Spinal cord (tissue), 10 donors: ENCODE data around the gene ARL6IP4. TPM values are rescaled to one million over a fixed set of nuclear protein-coding genes. Genes with fewer than 3 reads are reported as not detected.

Source experiments
- DNase-seq, 6 donors: peaks; one replicate each; pipeline versions ENCODE4 v3.0.0 to v3.0.0-alpha.2; 2013 to 2015; ENCODE audit warnings: low spot score in 6 of 6, low read depth in 4 of 6
- H3K27ac ChIP-seq: one replicate; pipeline ENCODE4 v1.5.1; 2013; ENCODE audit warnings: low read depth, low read length, control low read depth
- H3K27me3 ChIP-seq: one replicate; pipeline ENCODE4 v1.6.1; 2013; ENCODE audit warnings: low read length; ENCODE audit not compliant: control insufficient read depth, insufficient read depth
- H3K36me3 ChIP-seq: one replicate; pipeline ENCODE4 v1.6.1; 2013; ENCODE audit warnings: low read length; ENCODE audit not compliant: control insufficient read depth, insufficient read depth
- H3K4me1 ChIP-seq: one replicate; pipeline ENCODE4 v1.6.1; 2013; ENCODE audit warnings: low read length; ENCODE audit not compliant: control insufficient read depth, insufficient read depth
- H3K4me3 ChIP-seq: one replicate; pipeline ENCODE4 v1.5.1; 2013; ENCODE audit warnings: low read depth, low read length, control low read depth
- H3K9me3 ChIP-seq: one replicate; pipeline ENCODE4 v1.6.1; 2013; ENCODE audit warnings: low read length; ENCODE audit not compliant: control insufficient read depth, insufficient read depth
- WGBS: methylation state at CpG from one replicate; pipeline ENCODE4 v1.1.5; 2013; ENCODE audit warnings: missing lambda C conversion rate; ENCODE audit not compliant: insufficient coverage; 5-methylcytosine and 5-hydroxymethylcytosine counted together
- polyA plus RNA-seq, 2 donors: library from polyadenylated mRNA; unstranded; fragments of 120-200 nt; gene quantifications; one replicate each; pipeline ENCODE4 v1.2.1, GENCODE V29; 2013; ENCODE audit not compliant: insufficient read length in 2 of 2
- total RNA-seq, 2 donors: library from RNA; depleted of rRNA in 1 of 2; stranded (reverse); fragments of 120-200 nt in 1 of 2; fragments of >200 nt in 1 of 2; gene quantifications; one replicate each; pipeline versions ENCODE4 v1.2.3 to v1.2.4, GENCODE V29; 2013 to 2014
- donor health status: healthy.

The ARL6IP4 gene
- total and polyA plus RNA-seq, 4 donors: 44.3 to 207 (median 137) TPM

GRCh38 chr12:122996188-122996601 is 15.7 kb downstream of the ARL6IP4 start:
- Histone ChIP-seq H3K4me3 (no peak overlapping the region), H3K4me1 (peaks cover 5% of the 10 kb centered on the region), H3K9me3 (no peaks in the 10 kb centered on the region), H3K27me3 (no peaks in the 10 kb centered on the region), H3K27ac (no peak overlapping the region), H3K36me3 (peaks cover 87% of the 10 kb centered on the region)
- DNase-seq: no peak
- 97% methylated on average over 7 of the region's 7 CpGs for WGBS

GRCh38 chr12:122996621-122997342 is 16.3 kb downstream of the ARL6IP4 start:
- H3K9me3 ChIP-seq: no peaks in the 10 kb centered on the region
- DNase-seq: no peak
- peaks cover 82% of the 10 kb centered on the region for H3K36me3 ChIP-seq
- H3K4me3 ChIP-seq: no peak overlapping the region
- no peaks in the 10 kb centered on the region for H3K27me3 ChIP-seq
- H3K27ac ChIP-seq: no peak overlapping the region
- WGBS: 92% methylated on average over 13 of the region's 16 CpGs
- peaks cover 5% of the 10 kb centered on the region for H3K4me1 ChIP-seq

DNA sequence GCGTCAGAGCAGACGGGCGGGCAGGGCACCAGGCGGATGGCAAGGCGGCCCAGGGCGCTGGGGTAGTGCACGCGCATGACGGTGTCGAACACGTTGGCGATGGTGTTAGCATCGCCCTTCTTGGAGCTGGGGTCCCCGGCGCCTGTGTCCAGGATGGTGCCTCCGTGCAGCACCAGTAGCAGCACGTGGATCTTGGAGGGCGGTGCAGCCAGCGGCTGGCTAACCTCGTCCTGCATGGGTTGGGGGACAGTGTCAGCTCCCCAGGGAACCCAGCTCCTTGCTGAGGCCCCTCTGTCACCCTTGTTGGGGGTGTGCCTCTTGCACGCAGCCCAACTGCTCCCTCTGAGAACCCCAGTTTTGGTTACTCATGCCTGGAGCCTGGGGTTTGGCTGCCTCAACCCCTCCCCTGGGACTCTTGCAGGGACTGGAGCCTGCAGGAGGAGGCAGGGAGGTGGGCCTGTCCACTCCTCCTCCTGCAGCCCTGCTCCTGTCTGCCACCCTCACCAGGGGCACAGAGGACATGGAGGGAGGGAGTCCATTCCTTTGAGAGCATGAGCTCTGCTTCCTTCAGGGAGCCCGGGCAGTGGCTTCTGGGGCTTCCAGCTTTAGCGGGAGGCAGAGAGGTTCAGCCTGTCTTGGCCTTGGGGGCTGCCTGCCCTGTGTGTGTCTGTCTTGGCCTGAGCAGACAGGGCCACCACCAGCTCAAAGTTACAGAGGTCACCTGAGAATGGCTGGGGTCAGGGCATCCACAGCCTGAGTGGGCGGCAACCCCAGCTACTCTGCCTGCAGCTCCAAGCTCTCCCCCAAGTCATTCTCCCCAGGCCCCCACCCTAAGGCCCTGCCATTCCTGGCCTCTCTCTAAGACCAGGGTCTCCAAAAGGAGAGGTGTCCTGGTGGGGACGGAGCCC is 17.1 kb downstream of the ARL6IP4 start:
- H3K27me3 ChIP-seq: no peaks in the 10 kb centered on the region
- no peak for DNase-seq
- H3K4me3 ChIP-seq: no peak overlapping the region
- no peak overlapping the region for H3K27ac ChIP-seq
- H3K4me1 ChIP-seq: peaks cover 5% of the 10 kb centered on the region
- peaks cover 74% of the 10 kb centered on the region for H3K36me3 ChIP-seq
- 93% methylated on average over 25 of the region's 25 CpGs for WGBS
- no peaks in the 10 kb centered on the region for H3K9me3 ChIP-seq

DNA sequence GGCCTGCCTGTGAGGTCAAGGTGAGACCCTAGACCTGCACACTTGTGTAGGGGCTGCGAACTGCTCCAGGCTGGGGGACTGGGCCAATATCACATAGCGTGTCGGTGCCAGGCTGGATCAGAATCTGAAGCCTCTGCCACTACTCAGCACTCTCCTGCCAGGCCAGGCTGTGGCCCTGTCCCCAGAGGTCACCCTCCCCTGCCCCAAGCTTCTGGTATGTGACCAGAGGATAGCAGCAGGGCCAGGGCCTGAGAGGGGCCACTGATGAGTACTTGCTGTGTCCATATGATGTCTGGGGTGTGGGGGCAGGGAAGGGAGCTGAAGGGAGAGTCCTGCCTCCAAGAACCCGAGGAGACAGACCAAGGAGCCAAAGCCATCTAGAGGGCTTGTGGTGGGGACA is 17.8 kb downstream of the ARL6IP4 start:
- peaks cover 77% of the 10 kb centered on the region for H3K36me3 ChIP-seq
- H3K27ac ChIP-seq: no peak overlapping the region
- no peaks in the 10 kb centered on the region for H3K9me3 ChIP-seq
- peaks cover 5% of the 10 kb centered on the region for H3K4me1 ChIP-seq
- DNase-seq: no peak
- 86% methylated on average over 4 of the region's 4 CpGs for WGBS
- H3K4me3 ChIP-seq: no peak overlapping the region
- H3K27me3 ChIP-seq: no peaks in the 10 kb centered on the region

DNA sequence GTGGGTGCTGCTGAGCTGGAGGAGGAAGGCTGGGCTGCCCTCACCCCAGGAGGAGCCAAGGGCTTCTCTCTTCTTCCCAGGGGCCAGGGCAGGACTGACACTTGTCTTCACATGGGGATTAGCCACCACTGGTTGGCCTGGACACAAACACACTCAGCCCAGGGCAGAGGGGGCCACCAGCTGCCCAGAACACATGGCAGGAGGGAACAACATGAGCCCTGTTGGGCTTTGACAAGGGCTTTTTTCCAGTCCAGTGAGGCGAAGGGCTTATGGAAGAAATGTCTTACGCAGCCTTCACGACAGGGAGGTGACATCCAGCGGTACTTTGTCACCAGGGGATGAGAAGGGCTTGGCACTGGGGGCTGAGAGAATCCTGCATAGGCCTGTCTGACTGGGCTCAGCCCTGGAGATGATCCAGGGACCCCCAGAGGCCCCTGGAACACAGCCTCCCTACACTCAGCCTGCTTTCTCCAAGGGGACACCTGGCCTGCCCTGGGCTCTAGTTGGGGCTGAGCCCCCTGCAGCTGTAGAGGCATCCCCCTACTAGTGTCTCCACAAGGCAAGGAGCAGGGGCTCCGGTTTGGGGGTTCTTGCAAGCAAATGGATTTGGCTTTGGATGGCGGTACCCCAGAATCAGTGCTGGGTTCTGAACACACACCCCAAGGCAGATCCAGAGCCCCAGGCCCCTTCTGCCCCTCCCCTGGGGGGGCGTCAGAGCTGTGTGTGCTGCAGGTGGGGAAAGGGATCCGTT is 18.9 kb downstream of the ARL6IP4 start:
- Histone ChIP-seq H3K9me3 (no peaks in the 10 kb centered on the region), H3K4me3 (no peak overlapping the region), H3K27ac (no peak overlapping the region), H3K4me1 (peaks cover 5% of the 10 kb centered on the region), H3K27me3 (no peaks in the 10 kb centered on the region), H3K36me3 (peaks cover 81% of the 10 kb centered on the region)
- DNase-seq: no peak
- WGBS: 82% methylated on average over 6 of the region's 8 CpGs

- H3K36me3 ChIP-seq: peaks cover 81% of the 10 kb centered on the region
- H3K27me3 ChIP-seq: no peaks in the 10 kb centered on the region
- DNase-seq: no peak
- H3K9me3 ChIP-seq: no peaks in the 10 kb centered on the region
- WGBS: 63% methylated on average over 16 of the region's 20 CpGs
- H3K4me3 ChIP-seq: no peak overlapping the region
- H3K27ac ChIP-seq: no peak overlapping the region
- H3K4me1 ChIP-seq: peaks cover 5% of the 10 kb centered on the region
Measured at GRCh38 chr12:122999986-123000420, 19.5 kb downstream of the ARL6IP4 start.

- Histone ChIP-seq H3K4me1 (peaks cover 5% of the 10 kb centered on the region), H3K36me3 (peaks cover 81% of the 10 kb centered on the region), H3K4me3 (no peak overlapping the region), H3K27ac (no peak overlapping the region), H3K27me3 (no peaks in the 10 kb centered on the region), H3K9me3 (no peaks in the 10 kb centered on the region)
- DNase-seq: no peak
- 92% methylated on average over 10 of the region's 10 CpGs for WGBS
Measured at GRCh38 chr12:123000578-123000977, 20.1 kb downstream of the ARL6IP4 start.

- DNase-seq: no peak
- H3K27ac ChIP-seq: no peak overlapping the region
- H3K9me3 ChIP-seq: no peaks in the 10 kb centered on the region
- H3K4me1 ChIP-seq: peaks cover 5% of the 10 kb centered on the region
- H3K4me3 ChIP-seq: no peak overlapping the region
- peaks cover 72% of the 10 kb centered on the region for H3K36me3 ChIP-seq
- WGBS: no CpG with 5 or more reads among the region's 3 CpGs
- H3K27me3 ChIP-seq: no peaks in the 10 kb centered on the region
Measured at GRCh38 chr12:123001464-123001863, 21.0 kb downstream of the ARL6IP4 start.

GRCh38 chr12:123003257-123003656 is 22.8 kb downstream of the ARL6IP4 start:
- H3K27ac ChIP-seq: no peak overlapping the region
- WGBS: 61% methylated on average over 6 of the region's 6 CpGs
- no peaks in the 10 kb centered on the region for H3K9me3 ChIP-seq
- H3K36me3 ChIP-seq: peaks cover 64% of the 10 kb centered on the region
- no peak for DNase-seq
- H3K27me3 ChIP-seq: no peaks in the 10 kb centered on the region
- H3K4me1 ChIP-seq: peaks cover 5% of the 10 kb centered on the region
- no peak overlapping the region for H3K4me3 ChIP-seq
